ENCODE results near the gene MBD3L5.
"Not testable (repeated sequence)": the region's sequence is repeated elsewhere in the genome, so short reads cannot be mapped to it uniquely, and the experiment has no call there.

Gene MBD3L5

GRCh38 chr19:7030278-7030677 is at the start of gene MBD3L5:
MBD3L5 (plus strand) TSS chr19:7030578; CDS start chr19:7030612, 34 bp downstream.
- TF ChIP-seq CREB1 (IDR thresholded peaks at IDR 0.05; ENCODE audit: low read depth); MAX (IDR thresholded peaks at IDR 0.05); TCF12 (IDR thresholded peaks at IDR 0.05; ENCODE audit: low read depth): not testable (repeated sequence)

GRCh38 chr19:6983448-6983847 is 46.9 kb upstream of the MBD3L5 start:
- TF ChIP-seq MAX (IDR thresholded peaks at IDR 0.05) (no peak), YY1 (IDR thresholded peaks at IDR 0.05; ENCODE audit: low read depth) (no peak), NFIC (IDR thresholded peaks at IDR 0.05) (no peak), TEAD4 (IDR thresholded peaks at IDR 0.05) (no peak)

GRCh38 chr19:6987850-6988249 is 42.5 kb upstream of the MBD3L5 start:
- TF ChIP-seq CEBPB (IDR thresholded peaks at IDR 0.05) (no peak), TEAD4 (IDR thresholded peaks at IDR 0.05) (no peak), TCF12 (IDR thresholded peaks at IDR 0.05; ENCODE audit: low read depth) (no peak), FOXM1 (IDR thresholded peaks at IDR 0.05; ENCODE audit: borderline replicate concordance, low read depth) (no peak), MAX (IDR thresholded peaks at IDR 0.05) (no peak)

GRCh38 chr19:6988257-6988656 is 42.1 kb upstream of the MBD3L5 start:
- TF ChIP-seq ZBTB7A (IDR thresholded peaks at IDR 0.05; ENCODE audit: low read depth) (no peak), TEAD4 (IDR thresholded peaks at IDR 0.05) (no peak), CREB1 (IDR thresholded peaks at IDR 0.05; ENCODE audit: low read depth) (no peak), REST (IDR thresholded peaks at IDR 0.05; ENCODE audit: low read depth) (no peak), EP300 (IDR thresholded peaks at IDR 0.05; ENCODE audit: borderline replicate concordance) (no peak), RAD21 (IDR thresholded peaks at IDR 0.05; ENCODE audit: low read depth) (no peak), TAF1 (IDR thresholded peaks at IDR 0.05; ENCODE audit: low read depth) (no peak), EGR1 (IDR thresholded peaks at IDR 0.05) (no peak), YY1 (IDR thresholded peaks at IDR 0.05; ENCODE audit: low read depth) (no peak), USF1 (IDR thresholded peaks at IDR 0.05) (no peak)

- TF ChIP-seq USF1 (IDR thresholded peaks at IDR 0.05), result no peak
- no peak for TF ChIP-seq REST (IDR thresholded peaks at IDR 0.05; ENCODE audit: low read depth)
- TF ChIP-seq EGR1 (IDR thresholded peaks at IDR 0.05), result no peak
- no peak for TF ChIP-seq CEBPB (IDR thresholded peaks at IDR 0.05)
- TF ChIP-seq FOXM1 (IDR thresholded peaks at IDR 0.05; ENCODE audit: borderline replicate concordance, low read depth), result no peak
- TF ChIP-seq TEAD4 (IDR thresholded peaks at IDR 0.05), result no peak
- TF ChIP-seq ZBTB7A (IDR thresholded peaks at IDR 0.05; ENCODE audit: low read depth), result no peak
- no peak for TF ChIP-seq EP300 (IDR thresholded peaks at IDR 0.05; ENCODE audit: borderline replicate concordance)
- TF ChIP-seq NFIC (IDR thresholded peaks at IDR 0.05), result no peak
- TF ChIP-seq TCF12 (IDR thresholded peaks at IDR 0.05; ENCODE audit: low read depth), result no peak
- no peak for TF ChIP-seq MAX (IDR thresholded peaks at IDR 0.05)
- TF ChIP-seq TAF1 (IDR thresholded peaks at IDR 0.05; ENCODE audit: low read depth), result no peak
- TF ChIP-seq RAD21 (IDR thresholded peaks at IDR 0.05; ENCODE audit: low read depth), result no peak
- no peak for TF ChIP-seq CREB1 (IDR thresholded peaks at IDR 0.05; ENCODE audit: low read depth)
- no peak for TF ChIP-seq YY1 (IDR thresholded peaks at IDR 0.05; ENCODE audit: low read depth)
These were observed 35.3 kb upstream of the MBD3L5 start for GRCh38 chr19:6995054-6995453.

- no peak for TF ChIP-seq REST (IDR thresholded peaks at IDR 0.05; ENCODE audit: low read depth)
- TF ChIP-seq TCF12 (IDR thresholded peaks at IDR 0.05; ENCODE audit: low read depth), result no peak
- no peak for TF ChIP-seq ZBTB7A (IDR thresholded peaks at IDR 0.05; ENCODE audit: low read depth)
- TF ChIP-seq RAD21 (IDR thresholded peaks at IDR 0.05; ENCODE audit: low read depth), result no peak
- no peak for TF ChIP-seq NFIC (IDR thresholded peaks at IDR 0.05)
- TF ChIP-seq CREB1 (IDR thresholded peaks at IDR 0.05; ENCODE audit: low read depth), result no peak
- TF ChIP-seq CEBPB (IDR thresholded peaks at IDR 0.05), result no peak
- no peak for TF ChIP-seq TAF1 (IDR thresholded peaks at IDR 0.05; ENCODE audit: low read depth)
- no peak for TF ChIP-seq EGR1 (IDR thresholded peaks at IDR 0.05)
- TF ChIP-seq YY1 (IDR thresholded peaks at IDR 0.05; ENCODE audit: low read depth), result no peak
- no peak for TF ChIP-seq TEAD4 (IDR thresholded peaks at IDR 0.05)
- TF ChIP-seq EP300 (IDR thresholded peaks at IDR 0.05; ENCODE audit: borderline replicate concordance), result no peak
- TF ChIP-seq FOXM1 (IDR thresholded peaks at IDR 0.05; ENCODE audit: borderline replicate concordance, low read depth), result no peak
- no peak for TF ChIP-seq MAX (IDR thresholded peaks at IDR 0.05)
- no peak for TF ChIP-seq USF1 (IDR thresholded peaks at IDR 0.05)
These were observed 33.6 kb upstream of the MBD3L5 start for GRCh38 chr19:6996810-6997209.
